ENCODE measurements around the gene ANKRD10. TPM values are rescaled to one million over a fixed set of nuclear protein-coding genes. Genes with fewer than 3 reads are reported as not detected.

ANKRD10 gene
- total RNA-seq, 1 donor from 2014 or later: 145 TPM

GRCh38 chr13:110880627-110881026 is 34.2 kb downstream of the ANKRD10 start:
- H3K4me1 Mint-ChIP-seq: peaks cover 12% of the 10 kb centered on the region
- intact Hi-C loops (cut with micrococcal nuclease): no loop called here
- H3K27ac Mint-ChIP-seq: no peak overlapping the region
- H3K9me3 Mint-ChIP-seq: no peaks in the 10 kb centered on the region
- H3K27me3 Mint-ChIP-seq: no peaks in the 10 kb centered on the region
- DNase-seq: no peak
- H3K4me3 Mint-ChIP-seq: no peak overlapping the region
- H3K36me3 Mint-ChIP-seq (ENCODE audit: low read depth): peaks cover 10% of the 10 kb centered on the region

GRCh38 chr13:110879482-110879881 is 35.4 kb downstream of the ANKRD10 start:
- H3K36me3 Mint-ChIP-seq (ENCODE audit: low read depth): peaks cover 10% of the 10 kb centered on the region
- intact Hi-C loops (cut with micrococcal nuclease): no loop called here

GRCh38 chr13:110877737-110878258 is 37.1 kb downstream of the ANKRD10 start:
- Mint-ChIP-seq H3K9me3 (no peaks in the 10 kb centered on the region), H3K4me1 (peaks cover 3% of the 10 kb centered on the region), H3K4me3 (no peak overlapping the region), H3K27ac (no peak overlapping the region), H3K36me3 (ENCODE audit: low read depth) (peaks cover 10% of the 10 kb centered on the region), H3K27me3 (peaks cover 10% of the 10 kb centered on the region)
- no peak for DNase-seq
- intact Hi-C loops (cut with micrococcal nuclease): no loop called here

More at GRCh38 chr13:110879482-110879881, 35.4 kb downstream of the ANKRD10 start:
- DNase-seq: no peak
- no peak overlapping the region for H3K4me3 Mint-ChIP-seq
- no peak overlapping the region for H3K27ac Mint-ChIP-seq
- no peaks in the 10 kb centered on the region for H3K9me3 Mint-ChIP-seq
- peaks cover 6% of the 10 kb centered on the region for H3K4me1 Mint-ChIP-seq
- H3K27me3 Mint-ChIP-seq: peaks cover 7% of the 10 kb centered on the region

- Mint-ChIP-seq H3K9me3 (no peaks in the 10 kb centered on the region), H3K4me1 (peaks cover 3% of the 10 kb centered on the region), H3K4me3 (no peak overlapping the region), H3K27ac (no peak overlapping the region), H3K27me3 (peaks cover 12% of the 10 kb centered on the region), H3K36me3 (ENCODE audit: low read depth) (peaks cover 7% of the 10 kb centered on the region)
- intact Hi-C loops (cut with micrococcal nuclease): no loop called here
- no peak for DNase-seq
These were observed 38.3 kb downstream of the ANKRD10 start for GRCh38 chr13:110876609-110877008.

GRCh38 chr13:110875241-110875640 is 39.6 kb downstream of the ANKRD10 start:
- intact Hi-C loops (cut with micrococcal nuclease): no loop called here
- peak overlapping the region; percentile 69 for H3K4me3 Mint-ChIP-seq
- no peaks in the 10 kb centered on the region for H3K9me3 Mint-ChIP-seq
- H3K36me3 Mint-ChIP-seq (ENCODE audit: low read depth): peaks cover 3% of the 10 kb centered on the region
- peaks cover 25% of the 10 kb centered on the region for H3K27me3 Mint-ChIP-seq
- no peak for DNase-seq
- H3K4me1 Mint-ChIP-seq: peaks cover 6% of the 10 kb centered on the region
- H3K27ac Mint-ChIP-seq: no peak overlapping the region

GRCh38 chr13:110874508-110874960 is 40.3 kb downstream of the ANKRD10 start:
- Mint-ChIP-seq H3K27me3 (peaks cover 31% of the 10 kb centered on the region), H3K4me1 (peaks cover 6% of the 10 kb centered on the region), H3K27ac (no peak overlapping the region), H3K36me3 (ENCODE audit: low read depth) (no peaks in the 10 kb centered on the region), H3K9me3 (no peaks in the 10 kb centered on the region), H3K4me3 (peak overlapping the region; percentile 69)
- intact Hi-C loops (cut with micrococcal nuclease): no loop called here
- DNase-seq: peak; percentile 75

- intact Hi-C loops (cut with micrococcal nuclease): no loop called here
- Mint-ChIP-seq H3K27ac (no peak overlapping the region), H3K27me3 (peaks cover 33% of the 10 kb centered on the region), H3K4me3 (no peak overlapping the region), H3K9me3 (no peaks in the 10 kb centered on the region), H3K4me1 (peaks cover 6% of the 10 kb centered on the region), H3K36me3 (ENCODE audit: low read depth) (no peaks in the 10 kb centered on the region)
- DNase-seq: no peak
These were observed 41.0 kb downstream of the ANKRD10 start for GRCh38 chr13:110873639-110874507.

GRCh38 chr13:110872768-110873638 is 41.9 kb downstream of the ANKRD10 start:
- Mint-ChIP-seq H3K9me3 (no peaks in the 10 kb centered on the region), H3K4me1 (peaks cover 6% of the 10 kb centered on the region), H3K4me3 (no peak overlapping the region), H3K36me3 (ENCODE audit: low read depth) (no peaks in the 10 kb centered on the region), H3K27me3 (peaks cover 33% of the 10 kb centered on the region), H3K27ac (no peak overlapping the region)
- no peak for DNase-seq
- intact Hi-C loops (cut with micrococcal nuclease): no loop called here

- intact Hi-C loops (cut with micrococcal nuclease): no loop called here
- DNase-seq: no peak
- Mint-ChIP-seq H3K4me1 (peaks cover 6% of the 10 kb centered on the region), H3K27ac (no peak overlapping the region), H3K9me3 (no peaks in the 10 kb centered on the region), H3K36me3 (ENCODE audit: low read depth) (no peaks in the 10 kb centered on the region), H3K4me3 (no peak overlapping the region), H3K27me3 (peaks cover 35% of the 10 kb centered on the region)
These were observed 42.7 kb downstream of the ANKRD10 start for GRCh38 chr13:110872034-110872767.

- Mint-ChIP-seq H3K4me3 (peak overlapping the region; percentile 31), H3K9me3 (no peaks in the 10 kb centered on the region), H3K27me3 (peaks cover 32% of the 10 kb centered on the region), H3K4me1 (peaks cover 6% of the 10 kb centered on the region), H3K36me3 (ENCODE audit: low read depth) (no peaks in the 10 kb centered on the region), H3K27ac (peak overlapping the region; percentile 25)
- DNase-seq: no peak
- intact Hi-C loops (cut with micrococcal nuclease): no loop called here
These were observed 44.8 kb downstream of the ANKRD10 start for GRCh38 chr13:110869805-110870706.

- Mint-ChIP-seq H3K9me3 (no peaks in the 10 kb centered on the region), H3K4me3 (peak overlapping the region; percentile 31), H3K36me3 (ENCODE audit: low read depth) (no peaks in the 10 kb centered on the region), H3K27ac (no peak overlapping the region), H3K27me3 (peaks cover 31% of the 10 kb centered on the region), H3K4me1 (peaks cover 3% of the 10 kb centered on the region)
- DNase-seq: no peak
- intact Hi-C loops (cut with micrococcal nuclease): no loop called here
These were observed 45.6 kb downstream of the ANKRD10 start for GRCh38 chr13:110869231-110869804.

GRCh38 chr13:110868720-110869119 is 46.1 kb downstream of the ANKRD10 start:
- Mint-ChIP-seq H3K9me3 (no peaks in the 10 kb centered on the region), H3K27ac (no peak overlapping the region), H3K4me1 (peaks cover 3% of the 10 kb centered on the region), H3K36me3 (ENCODE audit: low read depth) (no peaks in the 10 kb centered on the region), H3K27me3 (peaks cover 32% of the 10 kb centered on the region), H3K4me3 (no peak overlapping the region)
- intact Hi-C loops (cut with micrococcal nuclease): no loop called here
- DNase-seq: no peak
